ENCODE data around the gene GRK4. TPM values are rescaled to one million over a fixed set of nuclear protein-coding genes. Genes with fewer than 3 reads are reported as not detected.
A peak's percentile ranks its signal among the peaks of the same experiment; 100 is the strongest.

The GRK4 gene
- total and polyA plus RNA-seq, 10 of the 15 experiments (the other 5 are each of a cell fraction or from before 2014, with no cell fraction given) = 1.1 to 4.0 (median 2.5) TPM

GRCh38 chr4:2937146-2937857 lies 26.1 kb upstream of the GRK4 start (continued):
- TF ChIP-seq YBX1 (IDR thresholded peaks at IDR 0.05) (no peak), RAD21 (IDR thresholded peaks at IDR 0.05; ENCODE audit: insufficient read depth, low read depth, low read length) (0 out of 2 replicates have a peak, but pooled peaks have one; percentile 4), NKRF (conservative IDR thresholded peaks at IDR 0.05) (no peak), TCF12 (IDR thresholded peaks at IDR 0.05; ENCODE audit: low read depth, low read length) (peak; percentile 68), JUND (IDR thresholded peaks at IDR 0.05; ENCODE audit: low read depth, low read length) (0 out of 2 replicates have a peak, but pooled peaks have one; percentile 2), KDM1A (IDR thresholded peaks at IDR 0.05; ENCODE audit: borderline replicate concordance) (no peak), IRF5 (IDR thresholded peaks at IDR 0.05; ENCODE audit: borderline replicate concordance) (no peak), LARP7 (IDR thresholded peaks at IDR 0.05) (peak; percentile 68), ZNF687 (IDR thresholded peaks at IDR 0.05) (peak; percentile 68), HSF1 (IDR thresholded peaks at IDR 0.05; ENCODE audit: low read depth, low read length) (no peak), SP1 (IDR thresholded peaks at IDR 0.05; ENCODE audit: low read depth, low read length) (peak; percentile 29), NR2C2 (IDR thresholded peaks at IDR 0.05; ENCODE audit: borderline replicate concordance, control insufficient read depth, insufficient read length, low read depth) (no peak), HDGF (IDR thresholded peaks at IDR 0.05) (peak; percentile 62), PAX5 (IDR thresholded peaks at IDR 0.05; ENCODE audit: borderline replicate concordance, low read depth, low read length) (peak; percentile 66; the same call in 1 of the 2 replicates), ZNF592 (IDR thresholded peaks at IDR 0.05) (0 out of 2 replicates have a peak, but pooled peaks have one; percentile 30), SPI1 (IDR thresholded peaks at IDR 0.05; ENCODE audit: borderline replicate concordance, insufficient read depth, low read depth, low read length) (peak; percentile 28; the same call in 1 of the 2 replicates)
